Lower leg skin (tissue), 3 donors: ENCODE measurements around the gene AP3B1.

Experiments
- CTCF ChIP-seq, 3 donors: fragments of 450-650 bp; IDR thresholded peaks; one replicate each; pipeline ENCODE4 v1.5.1; 2016; ENCODE audit warnings: antibody characterized with exemption in 3 of 3, mild to moderate bottlenecking in 3 of 3, moderate library complexity in 2 of 3
- POLR2A ChIP-seq, 2 donors: fragments of 450-650 bp; IDR thresholded peaks; one replicate each; pipeline ENCODE4 v1.6.1; 2016 to 2017; ENCODE audit warnings: antibody characterized with exemption in 2 of 2, mild to moderate bottlenecking in 1 of 2, moderate library complexity in 1 of 2

- TF ChIP-seq CTCF (IDR thresholded peaks at IDR 0.05) (no peak), POLR2A (IDR thresholded peaks at IDR 0.05) (no peak)
These were observed 80.7 kb downstream of the AP3B1 start for GRCh38 chr5:78213799-78214198.
